Hepatocyte (in vitro differentiated cells): ENCODE measurements around the gene ZFP91. TPM values are rescaled to one million over a fixed set of nuclear protein-coding genes. Genes with fewer than 3 reads are reported as not detected.
"Not testable (repeated sequence)": the region's sequence is repeated elsewhere in the genome, so short reads cannot be mapped to it uniquely, and the experiment has no call there.

Source experiments
- DNase-seq: peaks from one replicate; pipeline ENCODE4 v3.0.0-alpha.2; 2016; ENCODE audit warnings: low spot score
- H2AFZ ChIP-seq: fragments of 200-600 bp; sonication (generic); 2 replicates; pipeline ENCODE4 v1.6.0; 2016; ENCODE audit warnings: antibody characterized with exemption, mild to moderate bottlenecking
- H3K27ac ChIP-seq: fragments of 200-600 bp; sonication (generic); 2 replicates; pipeline ENCODE4 v1.5.1; 2016; ENCODE audit warnings: mild to moderate bottlenecking
- H3K27me3 ChIP-seq: fragments of 200-600 bp; sonication (generic); 2 replicates; pipeline ENCODE4 v1.6.1; 2016
- H3K36me3 ChIP-seq: fragments of 200-600 bp; sonication (generic); replicated peaks from 2 replicates; pipeline ENCODE4 v1.5.1; 2016; ENCODE audit warnings: low read depth; ENCODE audit not compliant: insufficient read depth
- H3K4me1 ChIP-seq: fragments of 200-600 bp; sonication (generic); 2 replicates; pipeline ENCODE4 v1.5.1; 2016; ENCODE audit warnings: mild to moderate bottlenecking, moderate library complexity; ENCODE audit not compliant: insufficient read depth
- H3K4me2 ChIP-seq: fragments of 200-600 bp; sonication (generic); 2 replicates; pipeline ENCODE4 v1.6.0; 2016
- H3K4me3 ChIP-seq: fragments of 200-600 bp; sonication (generic); 2 replicates; pipeline ENCODE4 v1.5.1; 2016; ENCODE audit warnings: mild to moderate bottlenecking
- H3K79me2 ChIP-seq: fragments of 200-600 bp; sonication (generic); 2 replicates; pipeline ENCODE4 v1.6.0; 2017; ENCODE audit warnings: mild to moderate bottlenecking
- H3K9me2 ChIP-seq: fragments of 200-600 bp; sonication (generic); replicated peaks from 2 replicates; pipeline ENCODE4 v1.6.0; 2017; ENCODE audit warnings: mild to moderate bottlenecking; ENCODE audit not compliant: insufficient read depth
- H3K9me3 ChIP-seq: fragments of 200-600 bp; sonication (generic); 2 replicates; pipeline ENCODE4 v1.5.1; 2016; ENCODE audit warnings: low read depth, mild to moderate bottlenecking
- H4K20me1 ChIP-seq: fragments of 200-600 bp; sonication (generic); 2 replicates; pipeline ENCODE4 v1.6.0; 2016; ENCODE audit warnings: mild to moderate bottlenecking; ENCODE audit not compliant: insufficient read depth, poor library complexity, severe bottlenecking
- EZH2 ChIP-seq: fragments of 200-600 bp; sonication (generic); IDR thresholded peaks from 2 replicates; pipeline ENCODE4 v1.6.1; 2016; ENCODE audit warnings: antibody characterized with exemption, mild to moderate bottlenecking, borderline replicate concordance
- EZH2phosphoT487 ChIP-seq: fragments of 200-600 bp; sonication (generic); IDR thresholded peaks from one replicate; pipeline ENCODE4 v1.6.1; 2018; ENCODE audit warnings: antibody characterized with exemption, mild to moderate bottlenecking, low read depth, moderate library complexity; ENCODE audit not compliant: unreplicated experiment, severe bottlenecking
- WGBS: methylation state at CpG from one replicate; pipeline ENCODE4 v1.1.6; 2016; ENCODE audit warnings: low lambda C conversion rate; ENCODE audit errors: missing lambda C conversion rate; 5-methylcytosine and 5-hydroxymethylcytosine counted together
- polyA plus RNA-seq: library from polyadenylated mRNA; unstranded; fragments of >200 nt; fragmentation: Nextera tagmentation; extraction: Ambion mirVana; gene quantifications from 2 replicates; pipeline ENCODE4 v1.2.1, GENCODE V29; 2016
- total RNA-seq: library from RNA; depleted of rRNA; stranded (reverse); fragments of >200 nt; gene quantifications from 2 replicates; pipeline ENCODE4 v1.2.3, GENCODE V29; 2014
- TF ChIP-seq, protein P1 (sequence below): fragments of 200-600 bp; sonication (generic); IDR thresholded peaks from 2 replicates; pipeline ENCODE4 v1.5.1; 2016; ENCODE audit warnings: antibody characterized with exemption, mild to moderate bottlenecking; ENCODE audit not compliant: poor library complexity

ZFP91 gene
- total and polyA plus RNA-seq, 2 experiments from 2014 or later, result 13.7 to 42.0 TPM

DNA sequence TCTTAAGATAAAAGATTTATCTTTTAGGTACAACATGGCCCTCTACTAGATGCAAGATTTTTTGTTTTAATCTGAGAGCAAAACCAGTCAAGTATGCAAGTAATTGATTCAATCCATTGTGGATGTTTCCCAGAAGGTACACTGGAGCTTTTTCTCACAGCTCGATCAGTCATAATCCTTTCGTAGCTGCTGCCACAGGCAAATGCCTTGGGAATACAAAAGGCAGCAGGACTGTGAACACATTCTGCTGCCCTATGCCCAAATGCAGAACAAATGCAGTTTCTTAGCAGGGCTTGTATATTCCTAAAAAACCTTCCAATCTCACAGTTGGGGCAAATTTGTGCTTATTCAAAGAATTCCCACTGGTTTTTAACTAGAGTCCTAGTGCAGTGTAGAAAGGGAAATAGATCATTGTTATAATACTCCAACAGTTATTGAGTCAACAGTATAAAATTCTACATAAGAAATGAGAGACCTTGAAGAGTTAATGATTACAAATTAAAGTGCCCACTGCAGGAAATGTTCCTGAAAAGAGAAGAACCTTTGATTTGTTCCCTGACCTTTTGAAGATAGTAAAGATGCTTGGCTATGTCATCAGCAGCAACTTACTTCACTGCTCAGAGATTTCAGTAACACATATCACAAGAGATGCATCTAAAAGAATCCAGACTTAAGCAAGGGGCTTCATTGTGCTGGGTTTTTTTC, 17.3 kb upstream of the ZFP91 start:
- Histone ChIP-seq H3K79me2 (no peaks in the 10 kb centered on the region), H2AFZ (no peak overlapping the region), H3K4me2 (peak overlapping the region; percentile 38), H3K9me3 (no peaks in the 10 kb centered on the region), H4K20me1 (no peaks in the 10 kb centered on the region), H3K27ac (peak overlapping the region; percentile 89), H3K4me1 (peaks cover 10% of the 10 kb centered on the region), H3K9me2 (no peaks in the 10 kb centered on the region), H3K27me3 (no peaks in the 10 kb centered on the region), H3K36me3 (no peaks in the 10 kb centered on the region), H3K4me3 (no peak overlapping the region)
- TF ChIP-seq EZH2 (no peak), EZH2phosphoT487 (no peak)
- TF ChIP-seq, protein P1, sequence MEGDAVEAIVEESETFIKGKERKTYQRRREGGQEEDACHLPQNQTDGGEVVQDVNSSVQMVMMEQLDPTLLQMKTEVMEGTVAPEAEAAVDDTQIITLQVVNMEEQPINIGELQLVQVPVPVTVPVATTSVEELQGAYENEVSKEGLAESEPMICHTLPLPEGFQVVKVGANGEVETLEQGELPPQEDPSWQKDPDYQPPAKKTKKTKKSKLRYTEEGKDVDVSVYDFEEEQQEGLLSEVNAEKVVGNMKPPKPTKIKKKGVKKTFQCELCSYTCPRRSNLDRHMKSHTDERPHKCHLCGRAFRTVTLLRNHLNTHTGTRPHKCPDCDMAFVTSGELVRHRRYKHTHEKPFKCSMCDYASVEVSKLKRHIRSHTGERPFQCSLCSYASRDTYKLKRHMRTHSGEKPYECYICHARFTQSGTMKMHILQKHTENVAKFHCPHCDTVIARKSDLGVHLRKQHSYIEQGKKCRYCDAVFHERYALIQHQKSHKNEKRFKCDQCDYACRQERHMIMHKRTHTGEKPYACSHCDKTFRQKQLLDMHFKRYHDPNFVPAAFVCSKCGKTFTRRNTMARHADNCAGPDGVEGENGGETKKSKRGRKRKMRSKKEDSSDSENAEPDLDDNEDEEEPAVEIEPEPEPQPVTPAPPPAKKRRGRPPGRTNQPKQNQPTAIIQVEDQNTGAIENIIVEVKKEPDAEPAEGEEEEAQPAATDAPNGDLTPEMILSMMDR, result no peak
- 58% methylated on average over 2 of the region's 2 CpGs for WGBS
- DNase-seq, result no peak

DNA sequence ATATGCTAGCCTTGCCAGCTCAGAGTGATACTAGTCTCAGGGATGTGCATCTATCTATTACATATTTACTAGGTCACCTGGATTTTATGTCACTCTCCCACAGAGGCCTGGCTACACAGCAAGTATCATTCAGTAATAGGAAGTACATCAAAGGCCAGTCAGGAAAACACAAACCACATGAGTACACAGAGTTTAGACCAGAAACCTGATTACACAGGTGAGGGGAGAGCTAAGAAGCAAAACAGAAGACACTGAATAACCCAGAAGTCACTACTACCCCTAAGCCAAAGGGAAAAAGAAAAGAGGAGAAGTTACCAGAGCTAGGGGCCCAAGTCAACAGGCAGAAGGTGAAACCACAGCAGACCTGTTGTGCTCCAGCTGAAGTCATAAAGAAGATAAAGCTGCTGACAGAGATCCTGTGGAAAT, 16.5 kb upstream of the ZFP91 start:
- Histone ChIP-seq H3K4me3 (no peak overlapping the region), H3K9me2 (no peaks in the 10 kb centered on the region), H3K36me3 (no peaks in the 10 kb centered on the region), H3K4me1 (peaks cover 10% of the 10 kb centered on the region), H2AFZ (no peak overlapping the region), H3K4me2 (peak overlapping the region; percentile 38), H4K20me1 (no peaks in the 10 kb centered on the region), H3K27me3 (no peaks in the 10 kb centered on the region), H3K27ac (peak overlapping the region; percentile 89), H3K9me3 (no peaks in the 10 kb centered on the region), H3K79me2 (no peaks in the 10 kb centered on the region)
- DNase-seq, result peak; percentile 24
- TF ChIP-seq EZH2phosphoT487 (no peak), EZH2 (no peak)
- TF ChIP-seq, protein P1, result no peak

DNA sequence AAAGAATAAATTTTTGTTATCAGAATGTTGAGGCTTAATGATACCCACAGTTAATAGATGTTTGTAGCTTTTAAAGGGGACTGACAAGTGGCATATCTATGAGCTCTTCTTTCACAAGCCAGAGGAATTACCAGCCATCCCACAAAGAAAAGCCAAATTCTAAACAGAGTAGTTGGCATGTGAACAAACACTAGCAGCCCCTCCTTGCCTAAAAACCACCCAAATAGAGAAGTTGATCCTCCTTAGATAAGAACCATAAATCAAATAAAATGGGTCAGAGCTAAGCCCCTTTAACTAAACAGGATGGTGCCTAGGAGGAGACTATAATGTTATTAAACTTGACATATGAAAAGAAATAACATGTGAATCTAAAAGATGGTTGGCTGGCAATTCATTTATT, 14.6 kb upstream of the ZFP91 start:
- Histone ChIP-seq H3K27ac (no peak overlapping the region), H3K36me3 (no peaks in the 10 kb centered on the region), H3K4me1 (peaks cover 10% of the 10 kb centered on the region), H4K20me1 (no peaks in the 10 kb centered on the region), H3K9me3 (no peaks in the 10 kb centered on the region), H3K9me2 (no peaks in the 10 kb centered on the region), H2AFZ (no peak overlapping the region), H3K4me2 (no peak overlapping the region), H3K79me2 (no peaks in the 10 kb centered on the region), H3K27me3 (no peaks in the 10 kb centered on the region), H3K4me3 (no peak overlapping the region)
- TF ChIP-seq, protein P1, result no peak
- no peak for TF ChIP-seq EZH2
- no peak for TF ChIP-seq EZH2phosphoT487
- DNase-seq, result no peak

DNA sequence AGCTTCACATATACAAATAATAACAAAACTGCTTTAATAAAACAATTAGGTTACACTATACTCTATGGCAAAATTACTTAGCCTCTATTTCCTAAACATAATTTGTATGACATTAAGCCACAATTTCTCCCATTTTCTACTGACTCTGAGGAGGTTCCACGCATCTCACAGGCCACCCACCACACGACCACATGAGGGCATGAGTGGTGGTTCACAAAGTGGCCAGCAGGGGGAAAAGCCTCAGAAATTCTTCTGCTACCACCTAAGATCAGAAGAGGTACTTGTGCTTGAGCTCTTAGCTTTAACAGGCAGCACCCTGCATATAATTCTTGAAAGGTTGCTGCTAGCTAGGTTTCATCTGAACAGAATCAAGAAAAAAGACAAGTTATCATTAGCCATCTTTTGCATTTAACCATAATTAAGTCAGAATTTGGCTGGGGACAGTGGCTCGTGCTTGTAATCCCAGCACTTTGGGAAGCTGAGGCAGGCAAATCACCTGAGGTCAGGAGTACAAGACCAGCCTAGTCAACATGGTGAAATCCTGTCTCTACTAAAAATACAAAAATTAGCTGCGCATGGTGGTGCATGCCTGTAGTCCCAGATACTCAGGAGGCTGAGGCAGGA, 10.9 kb upstream of the ZFP91 start:
- H3K4me3 ChIP-seq, result no peak overlapping the region
- no peaks in the 10 kb centered on the region for H3K27me3 ChIP-seq
- H4K20me1 ChIP-seq, result no peaks in the 10 kb centered on the region
- no peaks in the 10 kb centered on the region for H3K9me2 ChIP-seq
- no peak overlapping the region for H3K4me2 ChIP-seq
- WGBS, result 58% methylated on average over 4 of the region's 4 CpGs
- peak; percentile 73 for DNase-seq
- H2AFZ ChIP-seq, result no peak overlapping the region
- no peak overlapping the region for H3K27ac ChIP-seq
- TF ChIP-seq EZH2, result no peak
- TF ChIP-seq, protein P1, result peak; percentile 66
- TF ChIP-seq EZH2phosphoT487, result no peak
- H3K4me1 ChIP-seq, result peaks cover under 1% of the 10 kb centered on the region
- H3K36me3 ChIP-seq, result no peaks in the 10 kb centered on the region
- H3K79me2 ChIP-seq, result peaks cover 4% of the 10 kb centered on the region
- no peaks in the 10 kb centered on the region for H3K9me3 ChIP-seq

DNA sequence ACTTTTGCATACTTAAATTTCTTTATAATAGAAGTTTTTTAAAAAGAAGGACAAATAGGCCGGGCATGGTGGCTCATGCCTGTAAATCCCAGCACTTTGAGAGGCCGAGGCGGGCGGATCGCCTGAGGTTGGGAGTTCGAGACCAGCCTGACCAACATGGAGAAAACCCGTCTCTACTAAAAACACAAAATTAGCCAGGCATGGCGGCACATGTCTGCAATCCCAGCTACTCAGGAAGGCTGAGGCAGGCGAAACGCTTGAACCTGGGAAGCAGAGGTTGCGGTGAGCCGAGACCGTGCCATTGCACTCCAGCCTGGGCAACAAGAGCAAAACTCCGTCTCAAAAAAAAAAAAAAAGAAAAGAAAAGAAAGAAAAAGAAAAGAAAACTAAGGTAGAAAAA, 6.0 kb upstream of the ZFP91 start:
- not testable (repeated sequence) for DNase-seq, H3K9me2 ChIP-seq, H4K20me1 ChIP-seq, H3K9me3 ChIP-seq, H3K36me3 ChIP-seq, H3K27me3 ChIP-seq, H3K4me2 ChIP-seq, H3K4me3 ChIP-seq, H3K4me1 ChIP-seq, H2AFZ ChIP-seq
- H3K79me2 ChIP-seq, result peaks cover 16% of the 10 kb centered on the region
- H3K27ac ChIP-seq, result peak overlapping the region; percentile 54
- 95% methylated on average over 13 of the region's 14 CpGs for WGBS
